Mononuclear cell (primary cell): ENCODE results near the gene CYP11A1. TPM values are rescaled to one million over a fixed set of nuclear protein-coding genes. Genes with fewer than 3 reads are reported as not detected.

Source experiments
- H3K27me3 ChIP-seq: 2 replicates; pipeline ENCODE4 v1.6.0; 2011; ENCODE audit warnings: low read length, control low read depth; ENCODE audit not compliant: insufficient read depth
- H3K4me1 ChIP-seq: 2 replicates; pipeline ENCODE4 v1.5.1; 2011; ENCODE audit warnings: mild to moderate bottlenecking, low read length, control low read depth; ENCODE audit not compliant: insufficient read depth
- H3K4me3 ChIP-seq: 2 replicates; pipeline ENCODE4 v1.5.1; 2011; ENCODE audit warnings: mild to moderate bottlenecking, low read length, moderate library complexity
- H3K9me3 ChIP-seq: 2 replicates; pipeline ENCODE4 v1.5.1; 2011; ENCODE audit warnings: low read depth, mild to moderate bottlenecking, control low read depth, low read length
- total RNA-seq: library from RNA; depleted of rRNA; stranded (reverse); fragments of >200 nt; gene quantifications from one replicate; pipeline ENCODE4 v1.2.3, GENCODE V29; 2012

Gene CYP11A1
- total RNA-seq, 1 donor, result 0.42 TPM

DNA sequence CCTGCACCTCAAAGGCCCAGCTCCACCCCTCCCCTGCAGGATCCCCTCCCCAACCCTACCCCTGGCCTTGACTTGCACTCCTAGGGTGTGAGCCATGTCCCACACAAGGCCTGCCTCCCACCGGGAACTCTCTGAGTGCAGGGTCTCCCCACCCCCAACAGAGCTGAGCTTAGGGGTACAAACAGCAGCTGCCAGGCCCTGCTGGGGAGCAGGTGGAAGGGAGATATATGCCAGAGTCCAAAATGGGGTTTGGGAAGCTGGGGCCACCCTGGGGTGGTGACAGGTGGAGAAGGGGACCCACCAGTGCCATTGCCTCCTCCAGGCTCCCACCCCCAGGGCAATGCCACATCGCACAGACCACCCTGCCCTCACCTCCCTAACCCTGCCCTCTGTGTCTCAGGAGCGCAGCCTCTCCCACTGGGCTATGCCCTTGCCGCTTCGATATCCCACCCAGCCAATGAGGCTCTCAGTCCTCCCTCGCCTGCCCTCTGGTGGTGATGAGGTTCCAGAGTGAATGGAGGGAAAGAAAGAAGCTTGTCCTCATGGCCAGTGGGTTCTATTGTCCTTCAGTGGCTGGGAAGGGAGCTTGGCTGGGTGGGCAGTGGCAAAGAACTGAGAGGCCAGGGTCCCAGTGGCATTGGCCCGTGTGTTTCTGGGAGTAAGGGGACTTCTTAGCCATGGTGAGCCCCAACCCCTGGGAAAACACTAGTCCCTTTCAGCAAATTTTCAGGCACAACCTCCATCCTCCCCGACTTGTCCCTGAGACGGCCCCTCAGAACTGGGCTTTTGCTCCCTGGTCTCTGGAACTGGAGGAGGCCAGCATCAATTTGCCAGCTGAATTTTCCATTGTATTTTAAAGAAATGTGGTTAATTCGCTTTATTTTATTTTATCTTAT lies 46.8 kb downstream of the CYP11A1 start:
- Histone ChIP-seq H3K4me1 (peaks cover 2% of the 10 kb centered on the region), H3K9me3 (no peaks in the 10 kb centered on the region), H3K4me3 (no peak overlapping the region), H3K27me3 (no peaks in the 10 kb centered on the region)

DNA sequence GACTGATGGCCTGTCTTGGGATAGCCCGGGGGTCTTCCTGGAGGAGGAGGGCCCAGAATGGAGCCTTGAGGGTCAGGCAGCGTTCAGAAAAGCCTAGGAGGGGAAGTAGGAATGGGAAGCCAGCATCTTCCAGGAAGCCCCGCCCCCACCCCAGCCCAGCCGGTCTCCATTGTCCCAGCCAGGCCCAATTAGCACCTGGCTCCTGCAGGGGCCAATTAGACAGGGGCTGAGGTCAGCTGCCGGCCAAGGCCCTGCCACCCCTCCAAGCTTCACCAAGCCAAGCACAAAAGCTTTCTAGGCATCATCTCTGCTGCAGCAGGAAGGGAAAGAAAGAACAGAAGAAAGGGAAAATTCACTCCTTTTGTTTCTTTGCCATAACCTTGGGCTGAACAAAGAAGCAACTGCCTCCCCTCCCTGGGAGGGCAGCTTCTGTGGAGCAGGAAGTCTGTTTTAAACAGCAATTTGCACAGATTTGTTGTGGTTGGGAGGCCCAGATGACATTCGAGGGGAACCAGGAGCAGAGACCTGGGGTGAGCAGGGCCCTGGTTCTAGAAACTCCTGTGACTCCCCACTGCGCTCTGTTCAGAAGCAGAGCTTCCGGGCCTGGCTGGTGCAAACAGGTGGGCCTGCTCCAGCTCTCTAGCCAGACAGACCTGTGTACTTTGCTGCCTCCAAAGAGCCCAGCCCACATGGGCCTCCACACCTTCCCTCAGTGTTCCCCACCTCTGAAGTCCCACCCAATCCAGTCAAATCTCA lies 47.7 kb downstream of the CYP11A1 start:
- Histone ChIP-seq H3K4me3 (no peak overlapping the region), H3K4me1 (peaks cover 10% of the 10 kb centered on the region), H3K9me3 (no peaks in the 10 kb centered on the region), H3K27me3 (no peaks in the 10 kb centered on the region)

DNA sequence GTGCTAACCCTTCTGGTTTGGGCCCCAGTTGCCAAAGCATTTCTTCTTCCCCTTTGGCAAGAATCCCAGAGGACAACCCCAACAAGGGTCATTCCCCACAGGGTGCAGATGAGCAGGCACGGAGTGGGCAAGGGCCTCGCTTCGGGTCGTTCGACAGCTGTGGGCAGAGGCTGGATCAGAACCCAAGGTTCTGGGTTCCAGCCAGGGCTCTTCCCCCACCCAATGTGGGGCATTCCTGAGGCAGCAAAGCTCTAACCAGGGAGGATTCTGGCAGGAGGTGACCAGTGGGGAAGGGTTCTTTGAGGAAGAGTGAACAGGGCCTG lies 48.3 kb downstream of the CYP11A1 start:
- H3K4me1 ChIP-seq, result peaks cover 12% of the 10 kb centered on the region
- no peaks in the 10 kb centered on the region for H3K27me3 ChIP-seq
- H3K9me3 ChIP-seq, result no peaks in the 10 kb centered on the region
- no peak overlapping the region for H3K4me3 ChIP-seq

DNA sequence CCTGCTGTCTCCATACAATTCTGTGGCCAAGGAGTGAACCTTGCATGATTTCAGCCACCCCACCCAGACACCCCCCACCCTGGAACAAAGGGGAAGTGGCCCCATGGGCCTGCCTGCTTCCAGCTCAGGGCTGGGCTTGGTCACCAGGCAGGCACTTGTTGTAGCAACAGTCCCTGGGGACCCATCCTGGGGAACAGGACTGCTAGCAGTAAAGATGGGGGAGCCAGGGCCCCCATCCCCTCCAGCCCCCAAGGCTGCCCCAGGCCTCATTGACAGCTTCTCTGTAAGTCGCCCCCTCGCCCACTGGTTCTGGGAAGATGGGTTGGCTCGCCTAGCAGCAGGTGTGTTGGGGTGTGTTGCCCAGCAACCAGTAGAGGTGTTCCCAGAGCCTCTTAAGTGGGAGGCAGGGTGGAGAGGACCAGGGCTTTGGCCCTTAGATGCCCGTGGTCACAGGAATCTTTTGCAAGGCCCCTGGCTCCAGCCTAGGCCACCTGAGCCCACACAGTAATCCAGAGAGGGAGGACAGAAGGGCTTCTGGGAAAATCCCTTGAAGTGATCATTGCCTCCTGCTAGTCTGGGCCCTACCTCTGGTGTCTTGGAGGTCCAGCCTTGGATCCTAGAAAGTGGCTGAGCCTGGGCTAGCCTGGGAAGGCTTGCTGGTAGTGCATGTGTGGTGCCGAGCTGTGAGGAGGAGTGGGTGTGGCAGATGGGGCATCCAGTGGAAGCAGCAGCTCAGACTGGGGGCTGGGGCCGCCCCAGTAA lies 48.9 kb downstream of the CYP11A1 start:
- Histone ChIP-seq H3K9me3 (no peaks in the 10 kb centered on the region), H3K4me3 (no peak overlapping the region), H3K27me3 (no peaks in the 10 kb centered on the region), H3K4me1 (peaks cover 12% of the 10 kb centered on the region)

DNA sequence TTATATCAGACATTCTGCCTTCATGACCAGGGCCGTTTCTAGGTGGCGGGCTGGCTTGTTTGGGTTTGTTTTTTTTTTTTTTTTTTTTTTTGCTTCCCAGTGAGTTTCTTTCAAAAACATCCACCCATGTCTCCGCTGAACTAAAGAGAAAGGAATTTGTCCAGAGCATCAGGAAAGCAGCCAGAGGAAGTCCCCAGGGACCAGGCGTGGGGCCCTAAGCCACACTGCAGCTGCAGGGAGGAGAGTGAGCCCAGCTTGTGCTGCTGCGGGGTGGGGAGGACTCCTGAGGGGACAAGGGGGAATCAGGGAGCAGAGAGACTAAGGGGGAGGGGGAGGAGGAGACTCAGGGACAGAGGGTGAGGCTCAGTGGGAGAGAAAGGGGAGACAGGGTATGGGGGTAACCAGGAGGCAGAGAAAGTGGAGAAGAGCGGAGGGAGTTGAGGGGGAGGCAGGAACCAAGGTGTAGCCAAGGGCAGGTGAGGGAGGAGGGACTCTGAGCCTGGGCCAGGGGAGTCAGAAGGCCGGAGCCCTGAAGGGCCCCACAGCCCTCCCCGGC lies 49.5 kb downstream of the CYP11A1 start:
- Histone ChIP-seq H3K9me3 (no peaks in the 10 kb centered on the region), H3K4me3 (no peak overlapping the region), H3K4me1 (peaks cover 12% of the 10 kb centered on the region), H3K27me3 (no peaks in the 10 kb centered on the region)

DNA sequence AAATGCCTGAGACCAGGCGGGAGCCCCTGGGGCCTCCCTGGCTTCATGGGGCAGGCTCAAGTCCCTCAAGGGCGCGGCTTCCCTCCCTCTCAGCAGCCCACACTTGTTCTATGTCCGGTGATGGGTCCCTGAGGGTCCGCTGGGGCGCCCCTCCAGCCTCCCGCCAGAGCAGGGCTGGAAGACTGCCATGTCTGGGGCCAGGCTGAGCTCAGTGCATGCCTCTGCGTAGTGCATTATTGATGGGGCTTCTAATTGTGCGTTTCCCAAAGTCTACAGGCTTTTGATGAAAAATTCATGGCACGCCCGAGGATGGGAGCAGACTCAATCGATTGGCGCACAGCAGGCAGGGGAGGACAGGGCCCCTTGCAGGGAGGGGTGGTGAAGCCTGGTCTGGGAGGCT lies 51.3 kb downstream of the CYP11A1 start:
- no peaks in the 10 kb centered on the region for H3K27me3 ChIP-seq
- no peaks in the 10 kb centered on the region for H3K9me3 ChIP-seq
- no peak overlapping the region for H3K4me3 ChIP-seq
- H3K4me1 ChIP-seq, result peaks cover 12% of the 10 kb centered on the region

DNA sequence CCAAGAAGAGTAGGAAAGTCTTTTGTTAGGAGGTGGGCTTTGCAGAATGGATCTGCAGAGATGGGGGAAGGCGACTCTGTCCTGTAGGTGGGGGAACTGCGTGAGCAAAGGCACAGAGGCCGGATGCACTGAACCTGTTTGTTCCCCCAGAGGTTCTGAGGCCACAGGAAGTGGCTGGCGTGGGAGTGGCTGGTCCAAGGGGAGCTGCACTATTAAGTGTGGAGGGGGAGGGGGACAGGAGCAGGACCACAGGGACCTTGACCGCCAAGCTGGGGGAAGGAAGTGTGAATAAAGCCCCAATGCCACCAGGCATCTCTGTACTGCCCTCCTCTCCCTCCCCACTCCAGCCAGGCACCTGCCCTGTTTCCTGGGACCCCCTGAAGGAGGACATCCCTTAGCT lies 51.8 kb downstream of the CYP11A1 start:
- H3K4me1 ChIP-seq, result peaks cover 12% of the 10 kb centered on the region
- no peaks in the 10 kb centered on the region for H3K9me3 ChIP-seq
- no peaks in the 10 kb centered on the region for H3K27me3 ChIP-seq
- H3K4me3 ChIP-seq, result no peak overlapping the region

DNA sequence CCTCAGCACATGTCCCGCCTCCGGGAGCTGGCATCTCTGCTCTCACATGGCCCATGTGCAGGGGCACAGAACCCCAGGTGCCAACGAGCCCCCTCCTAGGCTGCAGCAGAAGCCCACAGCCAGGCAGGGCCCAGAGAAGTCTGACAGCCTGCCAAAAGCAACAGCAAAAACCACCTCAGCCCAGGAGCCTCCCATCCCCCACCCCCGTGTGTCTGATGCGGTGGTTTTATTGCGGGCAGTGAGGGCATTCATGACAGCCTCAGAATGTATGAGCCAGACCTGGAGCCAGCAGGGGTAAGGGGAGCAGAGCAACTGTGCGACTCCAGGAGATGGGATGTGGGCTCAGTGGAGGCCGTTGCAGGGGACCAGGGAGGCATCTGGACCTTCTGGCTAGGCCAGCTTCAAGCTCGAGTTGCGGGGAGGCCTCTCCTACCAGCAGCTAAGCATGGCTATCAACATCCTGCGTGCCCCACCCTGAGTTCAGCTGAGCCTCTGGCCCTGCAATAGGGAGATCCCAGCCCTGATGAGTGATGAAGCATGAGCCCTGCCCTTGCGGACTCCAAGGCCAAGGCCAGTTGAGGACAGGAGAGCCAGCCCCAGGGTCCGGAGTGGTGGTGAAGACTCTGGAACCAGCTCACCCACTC lies 52.5 kb downstream of the CYP11A1 start:
- no peak overlapping the region for H3K4me3 ChIP-seq
- no peaks in the 10 kb centered on the region for H3K9me3 ChIP-seq
- H3K27me3 ChIP-seq, result no peaks in the 10 kb centered on the region
- H3K4me1 ChIP-seq, result peaks cover 12% of the 10 kb centered on the region

DNA sequence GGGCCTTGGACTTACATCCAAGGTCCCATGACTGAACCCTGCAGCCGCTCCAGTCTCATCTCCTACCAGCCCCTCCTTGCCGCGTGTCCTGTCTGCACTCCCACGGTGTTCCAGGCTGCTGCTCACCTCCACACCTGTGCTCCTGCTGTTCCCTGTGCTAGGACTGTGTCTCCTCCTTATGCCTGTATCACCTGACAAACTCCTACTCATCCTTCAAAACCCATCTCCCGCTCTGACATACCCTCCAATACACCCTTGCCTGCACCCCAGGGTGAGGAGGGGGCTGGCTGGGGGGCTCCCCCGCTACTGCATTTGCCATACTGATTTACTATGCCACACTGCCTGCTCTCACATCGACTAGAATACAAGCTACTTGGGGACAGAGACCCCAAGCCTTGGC lies 53.6 kb downstream of the CYP11A1 start:
- Histone ChIP-seq H3K4me3 (no peak overlapping the region), H3K4me1 (peaks cover 12% of the 10 kb centered on the region), H3K27me3 (no peaks in the 10 kb centered on the region), H3K9me3 (no peaks in the 10 kb centered on the region)

DNA sequence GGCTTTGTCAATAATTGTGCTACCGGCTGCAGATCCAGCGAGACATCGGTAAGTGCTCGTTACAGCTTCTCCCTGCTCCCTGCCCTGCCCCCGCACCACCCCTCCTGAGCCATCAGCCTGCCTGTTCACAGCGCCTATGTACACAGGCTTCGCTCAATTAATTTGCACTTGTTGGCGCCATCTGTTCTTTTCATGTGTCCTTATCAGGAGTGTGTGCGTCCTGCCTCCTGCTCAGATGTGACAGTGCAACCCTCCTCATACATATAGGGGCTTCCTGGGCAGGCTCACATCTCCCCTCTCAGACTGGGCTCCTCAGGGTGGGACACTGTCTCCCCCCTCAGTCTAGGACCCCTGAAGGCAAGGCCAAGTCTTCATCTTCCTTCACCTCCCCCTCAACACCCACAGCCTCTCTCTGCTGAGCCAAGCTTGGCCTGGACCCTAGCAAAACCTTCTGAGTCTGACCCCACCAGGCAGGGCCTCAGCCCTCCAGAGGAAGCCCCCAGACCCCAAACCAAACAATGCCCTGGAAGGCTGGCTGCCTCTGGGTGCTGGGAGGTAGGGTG lies 54.9 kb downstream of the CYP11A1 start:
- Histone ChIP-seq H3K4me1 (peaks cover 12% of the 10 kb centered on the region), H3K27me3 (no peaks in the 10 kb centered on the region), H3K9me3 (no peaks in the 10 kb centered on the region), H3K4me3 (no peak overlapping the region)

DNA sequence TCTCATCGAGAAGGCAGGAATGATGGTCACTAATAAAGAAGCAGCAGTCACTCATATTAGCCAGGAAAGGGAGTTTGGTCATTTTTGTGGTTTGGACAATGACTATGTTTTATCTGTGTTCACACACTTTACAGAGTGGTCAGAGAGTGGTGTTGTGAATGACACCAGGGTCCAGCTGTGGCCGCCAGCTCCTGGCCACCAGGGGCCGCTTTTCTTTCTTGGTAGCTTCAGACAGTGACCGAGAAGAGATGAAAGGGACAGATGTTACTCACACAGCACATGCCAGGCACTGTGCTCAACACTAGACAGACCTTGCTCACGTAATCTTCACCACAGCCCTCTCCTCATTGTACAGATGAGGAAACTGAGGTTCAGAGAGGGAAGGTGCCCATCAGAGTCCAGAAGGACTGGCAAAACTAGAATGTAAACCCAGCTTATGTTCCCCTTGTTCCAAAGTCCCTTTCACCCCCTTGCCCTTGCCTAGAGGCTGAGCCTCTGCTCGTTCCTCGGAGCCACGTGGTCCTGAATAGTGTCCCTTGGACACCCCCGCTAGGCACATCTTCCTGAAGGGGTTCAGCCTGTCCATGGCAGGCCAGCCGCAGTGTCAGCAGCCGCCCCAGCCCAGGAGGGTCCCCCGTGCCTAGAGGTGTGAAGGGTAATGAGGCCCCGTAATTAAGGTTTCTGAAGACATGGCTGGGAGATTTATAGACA lies 55.6 kb downstream of the CYP11A1 start:
- H3K27me3 ChIP-seq, result no peaks in the 10 kb centered on the region
- peaks cover 12% of the 10 kb centered on the region for H3K4me1 ChIP-seq
- H3K4me3 ChIP-seq, result no peak overlapping the region
- no peaks in the 10 kb centered on the region for H3K9me3 ChIP-seq

DNA sequence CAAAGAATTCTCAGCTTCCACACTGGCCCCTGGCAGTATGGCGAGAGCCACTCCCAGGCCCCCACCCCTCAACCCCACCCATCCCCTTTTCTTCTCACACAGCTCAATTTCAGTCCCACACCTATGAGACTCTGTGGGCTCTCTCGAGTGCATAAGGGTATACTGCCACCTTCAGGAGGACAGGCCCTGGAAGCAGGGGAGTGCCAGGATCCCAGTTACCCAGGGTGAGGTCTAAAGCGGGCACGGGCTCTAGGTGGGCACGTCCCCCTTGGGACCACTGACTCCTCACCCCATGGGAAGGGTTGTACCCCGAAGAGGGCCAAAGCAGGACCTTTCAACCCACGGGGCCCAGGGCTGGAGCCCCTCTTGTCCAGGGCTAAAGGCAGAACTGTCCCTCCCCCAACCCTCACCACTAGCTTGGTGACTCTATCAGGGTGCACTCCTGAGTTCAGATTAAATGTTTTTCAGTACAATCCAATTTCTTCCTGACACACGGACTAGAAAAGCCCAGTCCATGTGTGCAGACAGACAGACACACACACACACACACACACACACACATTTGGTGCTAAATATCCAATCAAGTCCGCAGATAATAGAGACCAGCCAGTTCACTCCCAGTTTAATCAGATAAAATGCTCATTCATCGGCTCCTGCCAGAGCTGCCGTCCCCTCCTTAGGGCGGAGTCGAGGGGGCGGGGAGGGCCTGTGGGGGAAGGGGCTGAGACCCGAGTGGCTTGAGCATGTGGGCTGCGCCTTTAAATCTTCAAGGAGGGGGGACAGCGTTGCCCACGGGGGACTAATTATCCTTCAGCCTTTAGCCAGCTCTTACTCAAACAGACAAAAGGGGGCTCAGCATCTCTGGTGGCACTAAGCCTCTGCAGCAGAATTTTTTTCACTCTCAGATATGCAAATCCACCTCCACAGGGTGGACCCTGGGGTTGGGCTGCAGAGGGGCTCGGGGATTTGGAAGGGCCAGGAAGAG lies 59.3 kb downstream of the CYP11A1 start:
- Histone ChIP-seq H3K9me3 (no peaks in the 10 kb centered on the region), H3K27me3 (no peaks in the 10 kb centered on the region), H3K4me3 (no peak overlapping the region), H3K4me1 (no peaks in the 10 kb centered on the region)

DNA sequence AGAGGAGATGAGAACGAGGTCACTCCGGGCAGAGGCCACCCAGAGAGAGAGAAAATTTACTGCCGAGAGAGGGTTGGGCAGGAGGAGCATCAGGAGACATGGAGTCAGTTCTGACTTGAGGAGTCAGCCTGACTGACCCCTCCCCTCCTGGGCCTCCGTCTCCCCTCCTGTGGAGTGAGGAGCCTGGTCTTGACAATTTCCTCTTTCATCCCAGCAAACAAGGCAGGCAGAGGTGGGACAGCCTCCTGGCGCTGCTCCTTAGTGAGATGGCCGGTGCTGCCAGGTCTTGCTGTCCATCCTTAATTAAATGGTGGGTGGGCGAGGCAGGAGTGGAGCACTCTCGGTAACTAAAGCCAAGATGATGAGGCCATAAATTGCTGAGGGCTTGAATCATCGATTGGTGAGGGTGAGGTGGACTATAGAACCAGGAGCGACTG lies 60.6 kb downstream of the CYP11A1 start:
- Histone ChIP-seq H3K9me3 (no peaks in the 10 kb centered on the region), H3K4me3 (no peak overlapping the region), H3K4me1 (no peaks in the 10 kb centered on the region), H3K27me3 (no peaks in the 10 kb centered on the region)
